GM19025 (cell line): ENCODE data around the gene ARVCF.
A peak's percentile ranks its signal among the peaks of the same experiment; 100 is the strongest.

Experiments used
- ATAC-seq: cut with Tn5 transposase; IDR thresholded peaks from one replicate; pipeline ENCODE4 v1.9.1; 2021; ENCODE audit warnings: mild to moderate bottlenecking, low read depth, moderate library complexity; ENCODE audit not compliant: unreplicated experiment

ARVCF gene

GRCh38 chr22:20031732-20032406 is 15.2 kb upstream of the ARVCF start:
- no peak for ATAC-seq

- ATAC-seq = no peak
Measured at GRCh38 chr22:20029550-20030225, 13.1 kb upstream of the ARVCF start.

GRCh38 chr22:20028855-20029549 is 12.4 kb upstream of the ARVCF start:
- ATAC-seq = no peak

GRCh38 chr22:20027966-20028854 is 11.6 kb upstream of the ARVCF start:
- ATAC-seq = no peak

- ATAC-seq = no peak
Measured at GRCh38 chr22:20026996-20027601, 10.5 kb upstream of the ARVCF start.

- no peak for ATAC-seq
Measured at GRCh38 chr22:20026204-20026908, 9.7 kb upstream of the ARVCF start.

GRCh38 chr22:20025401-20026203 is 9.0 kb upstream of the ARVCF start:
- ATAC-seq = no peak

- ATAC-seq = no peak
Measured at GRCh38 chr22:20024650-20025397, 8.2 kb upstream of the ARVCF start.

- ATAC-seq = no peak
Measured at GRCh38 chr22:20024225-20024624, 7.6 kb upstream of the ARVCF start.

GRCh38 chr22:20022978-20023613 is 6.5 kb upstream of the ARVCF start:
- no peak for ATAC-seq

GRCh38 chr22:20022231-20022977 is 5.8 kb upstream of the ARVCF start:
- ATAC-seq = no peak

- ATAC-seq = no peak
Measured at GRCh38 chr22:20021196-20022181, 4.9 kb upstream of the ARVCF start.

- peak; percentile 72 for ATAC-seq
Measured at GRCh38 chr22:20020533-20021195, 4.0 kb upstream of the ARVCF start, which contains the start of gene TANGO2. Gene TANGO2 (plus strand): TSS chr22:20021110. CDS start chr22:20036799, 15,689 bp downstream.

- ATAC-seq = no peak
Measured at GRCh38 chr22:20019661-20020532, 3.3 kb upstream of the ARVCF start.
